Fibroblast of pulmonary artery (primary cell): ENCODE results near the gene SGSM1.

Experiments
- DNase-seq: peaks from one replicate; pipeline ENCODE4 v3.0.0-alpha.2; 2010; ENCODE audit warnings: low read depth
- H3K4me3 ChIP-seq: replicated peaks from 2 replicates; pipeline ENCODE4 v1.5.1; 2011; ENCODE audit warnings: low read depth, mild to moderate bottlenecking, control low read depth, low read length, moderate library complexity
- TF ChIP-seq, protein P1 (sequence below): IDR thresholded peaks from 2 replicates; pipeline ENCODE4 v1.5.1; 2011; ENCODE audit warnings: mild to moderate bottlenecking, control low read depth, low read length, inconsistent platforms; ENCODE audit errors: missing control alignments

The SGSM1 gene

DNA sequence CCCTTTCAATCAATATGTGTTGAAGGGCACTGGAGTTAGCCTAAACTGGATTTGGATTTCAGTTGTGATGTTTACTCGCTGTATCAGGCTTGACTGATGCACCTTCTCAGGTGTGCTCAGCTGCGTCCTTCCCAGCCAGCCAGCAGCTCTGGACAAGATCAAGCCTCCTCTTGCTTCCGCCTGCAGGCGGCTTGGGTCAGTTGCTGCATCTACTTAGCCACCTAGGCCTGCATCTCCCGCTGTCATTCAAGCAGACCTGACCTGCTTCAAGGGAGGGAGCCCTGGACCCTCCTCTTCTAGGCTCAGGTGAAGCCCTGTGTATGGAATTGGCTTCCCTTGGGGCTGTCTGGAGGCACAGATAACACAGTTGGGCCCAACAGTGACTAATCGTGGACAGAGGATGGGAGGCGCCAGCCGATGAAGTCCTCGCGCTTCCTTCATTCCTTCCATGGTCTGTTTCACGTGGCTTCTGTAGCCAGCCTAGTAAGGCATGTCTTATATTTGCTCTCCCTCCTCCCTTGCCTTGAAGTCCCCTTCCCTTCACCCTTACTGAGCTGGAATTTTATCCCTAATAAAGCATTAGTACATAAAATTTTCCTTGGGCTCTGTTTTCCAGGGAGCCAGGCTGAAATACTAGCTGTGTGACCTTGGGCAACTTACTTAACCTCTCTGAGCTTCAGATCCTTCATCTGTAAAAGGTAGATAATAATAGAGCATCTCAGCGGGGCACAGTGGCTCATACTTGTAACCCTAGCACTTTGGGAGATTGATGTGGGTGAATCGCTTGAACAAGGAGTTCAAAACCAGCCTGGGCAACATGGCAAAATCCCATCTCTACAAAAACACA is 142.6 kb downstream of the SGSM1 start:
- DNase-seq, result no peak
- TF ChIP-seq, protein P1, sequence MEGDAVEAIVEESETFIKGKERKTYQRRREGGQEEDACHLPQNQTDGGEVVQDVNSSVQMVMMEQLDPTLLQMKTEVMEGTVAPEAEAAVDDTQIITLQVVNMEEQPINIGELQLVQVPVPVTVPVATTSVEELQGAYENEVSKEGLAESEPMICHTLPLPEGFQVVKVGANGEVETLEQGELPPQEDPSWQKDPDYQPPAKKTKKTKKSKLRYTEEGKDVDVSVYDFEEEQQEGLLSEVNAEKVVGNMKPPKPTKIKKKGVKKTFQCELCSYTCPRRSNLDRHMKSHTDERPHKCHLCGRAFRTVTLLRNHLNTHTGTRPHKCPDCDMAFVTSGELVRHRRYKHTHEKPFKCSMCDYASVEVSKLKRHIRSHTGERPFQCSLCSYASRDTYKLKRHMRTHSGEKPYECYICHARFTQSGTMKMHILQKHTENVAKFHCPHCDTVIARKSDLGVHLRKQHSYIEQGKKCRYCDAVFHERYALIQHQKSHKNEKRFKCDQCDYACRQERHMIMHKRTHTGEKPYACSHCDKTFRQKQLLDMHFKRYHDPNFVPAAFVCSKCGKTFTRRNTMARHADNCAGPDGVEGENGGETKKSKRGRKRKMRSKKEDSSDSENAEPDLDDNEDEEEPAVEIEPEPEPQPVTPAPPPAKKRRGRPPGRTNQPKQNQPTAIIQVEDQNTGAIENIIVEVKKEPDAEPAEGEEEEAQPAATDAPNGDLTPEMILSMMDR, result no peak
- no peak overlapping the region for H3K4me3 ChIP-seq

DNA sequence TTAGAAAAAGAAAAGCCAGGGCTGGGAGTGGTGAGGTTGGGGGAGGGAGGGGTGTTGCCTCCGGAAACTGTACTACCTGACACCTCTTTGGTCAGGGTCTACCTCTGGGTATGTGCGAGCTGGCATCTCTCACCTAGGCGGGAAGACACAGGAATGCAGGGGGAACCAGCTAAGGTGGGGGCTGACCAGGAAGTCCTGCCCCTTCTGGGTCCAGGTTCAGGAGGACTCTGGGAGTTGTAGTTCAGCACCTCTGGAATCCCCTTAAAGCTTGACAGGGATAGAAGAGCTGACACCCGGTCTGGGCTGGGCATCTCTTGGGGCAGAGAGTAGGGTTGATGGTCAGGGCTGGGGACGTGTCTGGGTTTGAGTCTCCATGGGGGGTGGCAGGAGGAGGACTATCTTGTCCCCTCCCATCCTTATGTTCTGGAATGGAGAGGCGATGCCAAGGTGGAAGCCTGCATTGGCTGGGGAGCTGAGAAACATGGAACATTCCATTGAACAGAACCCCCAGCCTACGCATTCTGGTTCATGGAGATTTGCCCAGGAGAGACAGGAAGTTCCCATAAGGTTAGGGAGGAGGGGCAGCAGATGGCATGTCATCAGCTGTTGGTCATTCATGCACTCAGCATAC is 144.4 kb downstream of the SGSM1 start:
- H3K4me3 ChIP-seq, result no peak overlapping the region
- TF ChIP-seq, protein P1, result no peak
- peak; percentile 82 for DNase-seq

DNA sequence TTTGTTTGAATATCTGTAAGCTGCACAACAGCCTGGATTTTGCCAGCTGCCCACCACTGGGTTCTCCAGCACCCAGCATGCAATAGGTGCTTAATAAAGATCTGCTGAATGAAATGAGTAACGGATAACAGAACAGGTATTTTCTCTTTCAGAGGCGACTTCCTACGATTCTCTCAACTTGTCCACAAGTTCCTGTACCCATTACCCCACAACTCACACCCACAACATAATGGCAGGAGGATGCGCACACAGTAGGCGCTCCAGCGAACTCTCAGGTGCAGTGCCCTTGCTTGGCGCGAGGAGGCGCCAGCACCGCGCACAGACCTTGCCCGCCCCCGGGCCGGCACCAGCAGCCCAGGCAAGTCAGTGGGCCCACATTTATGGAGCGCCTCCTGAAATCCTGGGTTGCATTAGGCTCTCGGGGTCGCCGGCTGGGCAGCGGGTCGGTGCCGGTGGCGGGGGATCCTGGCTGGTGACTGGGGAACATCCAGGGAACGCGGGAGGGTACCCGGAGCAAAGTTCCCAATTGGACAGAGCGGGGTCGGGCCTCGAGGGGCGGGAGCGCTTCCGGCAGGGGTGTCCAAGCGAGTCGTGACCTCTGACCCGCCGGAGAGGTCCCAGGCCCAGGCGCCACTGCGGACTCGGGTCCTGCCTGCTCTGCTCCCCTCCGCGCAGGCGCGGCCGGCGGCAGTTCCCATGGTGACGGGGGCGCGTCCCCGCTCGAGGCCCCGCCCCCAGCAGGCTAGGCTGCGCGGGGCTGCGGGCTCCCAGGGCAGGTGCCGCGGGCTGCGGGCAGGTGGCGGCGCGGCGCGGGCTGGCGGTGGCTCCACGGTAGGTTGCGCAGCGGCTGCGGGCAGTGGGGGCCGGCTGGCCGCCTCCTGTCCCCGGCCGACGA is 146.2 kb downstream of the SGSM1 start, which contains the start of gene KIAA1671:
Gene KIAA1671 (plus strand): TSS at position 775 of the 895 bp plus-strand sequence. CDS start 75,284 bp downstream, outside the sequence.
- TF ChIP-seq, protein P1, result peak; percentile 98
- peak within 1 kb of the TSS; percentile 79 for H3K4me3 ChIP-seq
- DNase-seq, result peak; percentile 76

DNA sequence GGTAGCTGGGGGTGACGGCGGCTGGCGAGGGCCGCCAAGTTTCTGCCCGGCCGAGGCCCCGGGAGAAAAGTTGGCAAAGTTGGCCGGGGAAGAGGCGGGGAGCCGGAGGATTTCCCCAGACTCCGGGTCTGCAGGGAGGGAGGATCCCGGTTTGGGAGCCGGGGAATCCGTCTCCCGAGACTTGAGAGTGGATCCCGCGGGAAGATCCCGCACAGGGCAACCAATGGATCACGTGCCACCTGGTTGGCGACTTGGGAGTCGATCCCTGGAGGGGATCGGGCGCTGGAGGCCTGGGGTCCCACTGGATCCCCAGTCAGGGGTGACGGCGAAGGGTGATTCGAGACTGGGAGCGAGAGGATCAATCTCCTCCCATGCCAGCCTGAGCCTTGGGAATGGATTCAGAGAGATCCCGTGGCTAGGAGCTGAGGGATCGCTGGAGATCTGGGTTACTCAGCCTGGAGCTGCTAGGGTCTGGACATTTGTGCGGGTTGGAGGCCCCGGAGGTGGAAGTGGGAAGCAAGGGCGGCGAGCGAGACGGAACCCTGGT is 146.9 kb downstream of the SGSM1 start:
- TF ChIP-seq, protein P1, result no peak
- DNase-seq, result peak; percentile 72
- peak overlapping the region; percentile 79 for H3K4me3 ChIP-seq

DNA sequence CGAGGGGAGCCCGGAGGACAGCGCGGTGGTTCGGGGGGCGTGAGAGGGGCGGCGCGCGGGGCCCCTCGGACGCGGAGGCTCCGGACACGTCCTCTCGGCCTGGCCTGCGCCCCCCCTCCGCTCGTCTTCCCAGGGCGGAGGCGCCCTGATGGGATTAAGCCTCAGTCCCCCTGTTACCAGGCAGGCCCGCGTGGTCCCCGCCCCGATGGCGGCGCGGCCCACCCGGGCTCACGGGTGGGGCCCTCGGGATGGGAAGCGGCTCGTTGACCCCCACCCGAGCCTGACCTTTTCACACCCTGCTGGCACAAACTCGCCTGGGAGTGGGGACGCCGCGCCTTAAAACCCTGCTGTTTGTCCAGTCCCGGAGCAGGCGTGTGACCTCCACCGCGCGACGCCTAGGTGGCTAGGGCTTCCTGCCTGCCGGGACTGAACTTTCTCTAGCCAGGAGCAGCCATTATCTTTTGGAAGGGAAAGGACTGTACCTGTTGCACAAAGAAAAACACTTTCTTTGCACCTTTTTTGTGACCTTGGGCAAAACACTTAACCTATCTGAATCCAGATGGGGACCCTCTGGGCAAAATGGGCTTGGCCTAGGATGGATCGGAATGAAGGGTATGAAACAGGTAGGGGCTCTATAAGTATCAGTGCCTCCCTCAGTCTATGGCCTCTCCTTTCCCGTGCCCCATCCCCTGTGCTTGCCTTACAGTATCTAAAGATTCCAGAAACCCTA is 147.5 kb downstream of the SGSM1 start:
- peak overlapping the region; percentile 79 for H3K4me3 ChIP-seq
- no peak for DNase-seq
- TF ChIP-seq, protein P1, result no peak

DNA sequence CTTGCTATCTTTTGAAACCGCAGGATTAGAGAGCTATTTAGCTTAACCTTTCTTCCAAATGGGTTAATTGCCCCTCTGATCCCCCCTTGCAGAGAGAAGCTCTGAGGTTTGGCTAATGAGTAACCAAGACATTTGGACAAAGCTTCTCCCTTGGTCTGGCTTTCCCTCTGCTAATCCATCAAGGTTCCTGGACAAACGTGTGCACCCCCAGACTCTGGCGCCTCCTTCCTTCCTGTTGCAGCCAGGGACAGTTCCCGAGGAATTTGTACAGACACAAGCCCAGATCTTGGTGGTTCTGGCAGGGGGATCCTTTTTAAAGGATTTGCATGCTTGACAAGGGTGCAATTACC is 148.1 kb downstream of the SGSM1 start:
- DNase-seq, result no peak
- TF ChIP-seq, protein P1, result no peak
- H3K4me3 ChIP-seq, result peak overlapping the region; percentile 79
